Glomerular visceral epithelial cell (primary cell): ENCODE data around the gene NEDD4L.
"Not testable (repeated sequence)": the region's sequence is repeated elsewhere in the genome, so short reads cannot be mapped to it uniquely, and the experiment has no call there.

Experiments used
- DNase-seq: peaks from one replicate; pipeline ENCODE4 v3.0.0-alpha.2; 2016; ENCODE audit errors: extremely low spot score

NEDD4L gene

DNA sequence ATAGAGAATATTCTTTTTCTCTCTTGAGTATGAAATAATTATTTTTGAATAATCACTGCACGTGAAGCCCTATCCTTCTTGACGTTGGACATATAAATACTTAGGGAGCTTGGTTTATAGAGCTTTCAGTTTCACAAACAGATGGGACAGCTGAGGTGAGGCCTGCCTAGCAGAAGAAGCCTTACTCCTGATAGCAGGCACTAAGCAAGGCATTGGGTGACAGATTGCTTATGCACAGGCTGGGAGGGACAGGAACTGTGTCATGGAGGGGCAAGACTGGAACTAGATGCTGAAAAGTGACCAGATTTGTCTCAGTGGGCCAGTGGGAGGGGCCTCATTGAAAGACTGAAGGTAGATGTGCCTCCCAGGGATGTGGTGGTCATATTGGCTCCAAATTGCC is 220.8 kb downstream of the NEDD4L start:
- no peak for DNase-seq

DNA sequence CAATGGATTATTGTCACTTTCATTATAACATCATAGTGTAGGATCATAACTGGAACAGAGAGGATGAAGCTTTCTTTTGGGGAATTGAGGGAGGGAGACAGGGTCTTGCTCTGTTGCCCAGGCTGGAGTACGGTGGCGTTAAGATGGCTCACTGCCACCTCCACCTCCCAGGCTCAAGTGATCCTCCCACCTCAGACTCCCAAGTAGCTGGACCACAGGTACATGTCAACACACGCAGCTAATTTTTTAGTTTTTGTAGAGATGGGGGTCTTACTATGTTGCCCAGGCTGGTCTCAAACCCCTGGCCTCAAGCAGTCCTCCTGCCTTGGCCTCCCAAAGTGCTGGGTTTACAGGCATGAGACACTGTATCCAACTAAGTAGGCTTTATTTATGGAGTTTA is 221.5 kb downstream of the NEDD4L start:
- not testable (repeated sequence) for DNase-seq

DNA sequence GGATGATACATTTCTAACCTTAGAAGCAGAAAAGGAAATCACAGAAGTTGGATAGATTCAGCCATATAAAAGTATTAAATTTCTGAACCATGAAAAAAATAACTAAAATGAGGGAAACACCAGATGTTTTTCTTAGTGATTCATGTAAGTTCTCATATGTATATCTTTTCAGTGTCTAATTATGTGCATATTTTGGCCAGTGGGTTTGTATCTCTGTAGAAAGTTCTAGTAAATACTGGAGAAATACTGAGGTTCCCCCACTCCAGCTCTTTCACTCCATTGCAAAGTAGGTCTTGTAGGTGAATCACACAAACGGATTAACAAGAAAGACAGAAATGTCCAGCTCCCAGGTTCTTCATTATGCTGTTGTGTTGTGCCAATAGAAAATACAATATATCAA is 222.3 kb downstream of the NEDD4L start:
- no peak for DNase-seq

DNA sequence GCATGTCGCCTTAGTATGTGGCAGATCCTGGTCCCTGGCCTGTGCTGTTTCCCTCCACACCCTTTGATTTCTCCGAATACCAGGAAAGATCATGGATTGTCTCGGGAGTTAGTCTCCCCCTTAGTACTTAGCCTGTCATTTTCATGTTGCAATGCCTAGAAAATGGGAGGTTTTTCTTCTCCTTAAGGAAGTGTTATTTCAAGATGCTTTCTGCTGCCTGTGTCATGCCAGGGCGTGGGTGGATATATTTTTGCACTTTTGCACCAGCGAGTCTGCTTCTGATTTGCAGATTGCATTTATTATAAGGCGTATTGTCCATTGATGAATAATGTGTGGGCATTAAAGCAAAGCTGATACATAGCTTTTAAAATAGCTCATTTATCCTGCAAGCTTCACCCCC is 223.5 kb downstream of the NEDD4L start:
- no peak for DNase-seq

DNA sequence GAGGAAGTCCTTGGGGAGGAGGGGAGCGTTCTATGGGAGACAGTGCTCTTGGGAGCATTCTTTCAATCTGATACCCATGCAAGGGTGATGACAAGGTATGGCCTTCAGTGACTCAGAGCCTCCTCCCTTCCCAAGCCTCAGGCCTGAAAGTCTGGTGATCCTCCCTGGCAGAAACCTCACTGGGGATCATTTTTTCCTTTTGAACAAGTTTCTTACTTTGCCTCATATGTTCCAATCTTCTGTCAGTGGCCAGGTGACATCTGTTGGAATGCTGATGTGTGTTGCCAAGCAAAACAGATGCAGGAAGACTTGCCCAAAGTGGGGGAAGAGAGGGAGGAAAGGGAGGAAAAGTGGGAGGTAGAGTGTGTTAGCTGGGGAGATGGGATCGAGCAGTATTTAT is 224.8 kb downstream of the NEDD4L start:
- peak; percentile 73 for DNase-seq

DNA sequence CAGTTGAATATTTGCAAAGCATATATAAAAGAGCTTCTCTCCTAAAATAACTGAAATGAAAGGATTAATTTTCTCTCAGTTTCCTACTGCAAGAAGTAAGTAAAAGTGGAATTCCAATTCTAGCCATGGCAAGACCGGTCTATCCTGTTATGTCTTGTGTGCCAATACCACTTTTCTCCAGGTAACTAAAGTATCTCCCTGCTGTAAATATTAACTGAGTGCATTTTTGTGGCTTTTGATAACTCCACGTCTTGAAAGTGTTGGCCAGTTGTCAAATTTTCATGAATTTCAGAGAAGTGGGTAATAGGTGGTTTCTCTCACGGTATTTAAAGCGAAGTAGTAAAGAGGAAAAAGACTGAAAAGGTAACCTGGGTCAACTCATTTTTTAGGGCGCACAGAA is 225.9 kb downstream of the NEDD4L start:
- peak; percentile 74 for DNase-seq

DNA sequence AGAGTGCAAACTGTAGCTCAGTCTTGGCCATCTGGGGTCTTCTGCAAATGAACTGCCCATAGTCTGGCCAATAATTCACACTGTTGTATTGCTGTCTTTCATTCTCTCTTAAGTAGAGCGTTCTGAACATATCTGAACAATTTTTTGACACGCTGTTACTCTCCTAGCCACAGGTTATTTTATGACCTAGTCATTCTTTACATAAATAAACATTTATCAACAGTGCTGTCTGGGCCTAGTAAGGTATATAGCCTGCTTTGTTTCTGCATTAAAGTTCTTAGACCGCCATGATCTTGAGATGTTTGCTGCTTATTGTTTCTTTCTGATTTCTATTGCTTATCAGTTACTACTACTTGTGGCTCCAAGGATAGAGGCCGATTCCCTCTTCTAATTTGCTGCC is 226.4 kb downstream of the NEDD4L start:
- no peak for DNase-seq

DNA sequence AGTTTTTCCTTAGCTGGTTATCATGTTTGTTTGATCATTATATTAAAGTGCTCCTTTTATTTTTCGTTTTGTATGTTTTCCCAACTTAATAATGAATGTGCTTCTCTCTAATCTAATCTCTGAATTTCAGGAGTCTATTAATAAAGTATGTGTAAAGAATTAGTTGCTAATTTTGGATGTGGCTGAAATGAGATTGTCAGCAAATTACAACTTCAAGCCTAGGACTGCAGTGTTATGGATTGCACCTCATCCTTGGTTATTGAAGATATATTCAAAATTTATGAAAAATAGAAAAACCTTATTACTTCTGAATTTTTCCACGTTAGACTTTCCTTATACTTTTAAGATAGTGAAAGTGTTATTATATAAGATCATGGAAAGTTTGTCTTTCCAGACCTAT is 227.7 kb downstream of the NEDD4L start:
- DNase-seq, result no peak

DNA sequence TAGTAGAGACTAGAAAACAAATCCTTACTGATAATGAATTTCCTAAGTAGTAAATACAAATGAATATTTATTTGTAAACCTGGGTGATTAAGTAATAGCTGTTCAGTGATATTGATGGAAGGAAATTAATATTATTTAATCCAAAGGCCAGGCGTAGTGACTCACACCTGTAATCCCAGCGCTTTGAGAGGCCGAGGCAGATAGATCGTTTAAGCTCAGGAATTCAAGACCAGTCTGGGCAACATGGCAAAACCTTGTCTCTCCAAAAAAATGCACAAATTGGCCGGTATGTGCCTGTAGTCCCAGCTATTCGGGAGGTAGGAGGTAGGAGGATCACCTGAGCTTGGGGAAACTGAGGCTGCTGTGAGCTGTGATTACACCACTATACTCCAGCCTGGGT is 228.2 kb downstream of the NEDD4L start:
- DNase-seq, result no peak

DNA sequence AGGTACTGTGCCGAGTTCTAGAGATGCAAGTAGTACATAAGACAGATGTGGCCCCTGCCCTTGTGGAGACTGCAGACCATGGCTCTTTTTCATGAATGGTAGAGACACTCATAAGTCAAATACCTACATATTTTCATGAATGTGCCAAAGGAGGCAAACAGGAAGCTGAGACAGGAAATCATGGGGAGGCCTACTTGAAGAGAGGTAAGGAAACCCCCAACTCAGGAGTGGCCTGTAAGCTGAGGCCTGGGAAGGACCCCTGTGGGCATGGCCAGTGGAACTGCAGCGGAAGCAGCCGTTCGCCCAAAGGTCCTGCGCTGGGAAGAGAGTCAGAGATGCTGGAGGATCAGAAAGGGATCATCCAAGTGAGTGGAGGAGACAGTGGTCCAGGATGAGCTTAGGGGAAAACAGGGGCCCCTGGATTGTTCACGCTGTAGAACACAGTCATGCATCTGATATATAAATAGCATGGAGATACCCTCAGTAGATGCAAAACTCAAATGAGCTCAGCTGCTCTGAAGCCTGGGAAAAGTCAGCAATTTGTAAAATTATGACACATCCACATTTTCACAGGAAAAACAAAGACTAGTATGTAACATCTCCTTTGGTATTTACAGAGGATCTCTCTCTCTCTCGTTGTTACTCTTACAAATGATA is 228.9 kb downstream of the NEDD4L start:
- DNase-seq, result no peak

DNA sequence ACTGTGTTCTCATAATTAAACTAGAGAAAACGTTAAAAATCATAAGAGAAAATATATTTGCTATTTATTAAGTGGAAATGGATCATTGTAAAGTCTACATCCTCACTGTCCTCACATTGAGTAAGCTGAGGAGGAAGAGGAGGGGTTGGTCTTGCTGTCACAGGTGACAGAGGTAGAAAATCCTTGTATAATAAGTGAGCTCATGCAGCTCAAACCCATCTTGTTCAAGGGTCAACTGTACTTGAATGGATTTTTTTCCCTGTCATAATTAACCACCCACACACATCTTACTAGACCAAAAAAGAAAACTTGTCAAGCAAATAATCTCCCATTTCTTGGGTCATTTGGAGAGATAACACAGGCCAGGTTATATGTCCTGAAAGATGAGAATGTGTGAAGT is 231.2 kb downstream of the NEDD4L start:
- DNase-seq, result no peak

DNA sequence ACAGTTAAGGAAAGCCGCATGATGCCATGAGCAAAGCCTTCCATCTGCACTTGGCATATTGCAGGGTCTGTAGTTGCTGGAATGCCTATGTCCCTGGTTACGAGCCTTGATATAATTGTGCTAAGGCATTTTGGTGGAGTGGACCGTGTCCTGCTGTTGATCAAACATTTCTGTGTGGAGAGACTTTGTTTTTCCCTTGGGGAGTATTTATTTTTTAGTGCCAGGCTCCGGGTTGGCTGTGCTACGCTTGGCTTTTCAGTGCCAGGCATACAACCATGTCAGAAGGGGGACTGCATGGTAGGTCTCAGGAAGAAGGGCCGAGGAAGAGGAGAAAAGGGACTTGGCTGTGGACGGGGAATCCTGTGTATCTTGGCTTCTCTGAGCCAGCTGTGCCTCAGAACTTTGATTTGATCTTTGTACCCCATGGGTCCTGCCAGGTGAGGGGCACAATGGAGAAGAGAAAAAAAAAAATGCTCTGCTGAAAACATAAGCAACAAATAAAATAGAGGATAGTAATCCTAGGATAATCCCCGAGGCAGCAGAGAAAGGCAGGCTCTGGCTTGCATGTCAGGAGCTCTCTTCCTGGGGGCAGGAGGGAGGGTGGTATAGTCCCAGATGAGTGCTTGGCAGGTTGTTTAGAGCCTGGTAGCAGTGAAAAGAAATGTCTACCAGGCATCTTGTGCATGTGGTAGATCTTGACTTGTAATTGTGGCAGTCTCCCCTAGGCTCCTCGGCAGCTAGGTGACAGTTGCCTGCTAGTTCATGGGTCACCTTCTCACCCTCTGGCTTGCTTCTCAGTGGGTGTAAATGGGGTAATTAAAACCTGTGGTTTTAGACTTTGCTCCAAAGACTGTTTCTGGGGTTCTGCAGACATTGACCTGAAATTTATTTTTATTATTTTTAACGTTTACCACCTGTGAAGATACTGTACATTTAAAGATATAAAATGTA is 233.0 kb downstream of the NEDD4L start:
- no peak for DNase-seq

DNA sequence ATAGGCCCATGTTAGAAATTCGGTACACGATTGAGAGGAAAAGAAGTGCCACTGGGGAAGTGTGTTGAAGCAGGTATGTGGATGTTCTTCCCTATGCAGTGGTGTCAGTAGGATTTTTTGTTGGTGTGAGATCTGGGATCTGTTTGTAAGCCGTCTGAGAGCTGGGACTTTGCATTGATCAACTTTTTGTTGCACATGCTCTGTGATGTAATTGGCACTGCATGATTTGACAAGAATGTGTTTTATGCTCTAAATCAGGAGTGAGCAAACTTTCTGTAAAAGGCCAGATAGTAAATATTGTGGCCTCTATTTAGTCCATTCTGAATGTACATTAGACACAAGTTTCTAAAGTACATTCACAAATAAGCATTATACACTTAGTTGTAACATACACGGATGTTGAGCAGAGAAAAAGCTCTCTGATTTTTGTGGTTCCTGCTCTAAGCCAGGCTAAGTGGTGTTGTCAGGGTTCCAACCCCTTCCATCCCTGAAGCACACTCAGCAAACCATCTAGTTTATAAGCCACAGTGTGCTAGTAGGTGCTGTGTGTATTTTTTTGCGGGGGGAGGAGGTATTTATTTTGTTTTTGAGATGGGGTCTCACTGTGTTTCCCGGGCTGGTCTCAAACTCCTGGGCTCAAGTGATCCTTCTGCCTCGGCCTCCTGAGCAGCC is 235.6 kb downstream of the NEDD4L start:
- DNase-seq, result no peak

DNA sequence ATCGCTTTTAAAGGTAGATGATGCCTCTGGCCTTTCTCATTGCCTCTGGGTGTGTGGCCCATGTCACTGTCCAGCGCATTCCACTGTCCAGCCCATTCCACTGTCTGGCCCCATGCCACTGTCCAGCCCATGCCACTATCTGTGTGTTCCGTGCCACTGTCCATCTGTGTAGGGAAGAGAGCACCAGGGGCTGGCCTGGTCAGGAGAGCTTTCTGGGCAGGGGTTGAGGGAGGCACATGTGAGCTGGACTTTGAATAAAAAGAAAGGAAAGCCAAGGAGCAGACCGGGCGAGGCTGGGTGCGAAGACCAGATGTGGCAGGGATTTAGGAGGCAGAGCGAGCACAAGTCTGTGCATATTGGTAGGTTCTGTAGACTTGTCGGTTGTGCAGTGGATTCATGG is 236.2 kb downstream of the NEDD4L start:
- DNase-seq, result no peak

DNA sequence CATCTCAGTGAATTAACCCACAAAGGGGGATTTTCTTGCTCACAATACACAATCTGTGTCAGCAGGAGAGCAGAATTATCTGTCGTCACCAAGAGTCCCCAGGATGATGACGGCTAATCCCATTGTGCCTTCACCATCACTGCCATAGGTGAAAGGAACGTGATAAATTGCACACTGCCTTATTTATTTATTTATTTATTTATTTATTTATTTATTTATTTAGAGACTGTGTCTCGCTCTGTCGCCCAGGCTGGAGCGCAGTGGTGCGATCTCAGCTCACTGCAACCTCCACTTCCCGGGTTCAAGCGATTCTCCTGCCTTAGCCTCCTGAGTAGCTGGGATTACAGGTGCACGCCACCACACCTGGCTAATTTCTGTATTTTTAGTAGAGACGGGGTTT is 238.8 kb downstream of the NEDD4L start:
- DNase-seq, result not testable (repeated sequence)

DNA sequence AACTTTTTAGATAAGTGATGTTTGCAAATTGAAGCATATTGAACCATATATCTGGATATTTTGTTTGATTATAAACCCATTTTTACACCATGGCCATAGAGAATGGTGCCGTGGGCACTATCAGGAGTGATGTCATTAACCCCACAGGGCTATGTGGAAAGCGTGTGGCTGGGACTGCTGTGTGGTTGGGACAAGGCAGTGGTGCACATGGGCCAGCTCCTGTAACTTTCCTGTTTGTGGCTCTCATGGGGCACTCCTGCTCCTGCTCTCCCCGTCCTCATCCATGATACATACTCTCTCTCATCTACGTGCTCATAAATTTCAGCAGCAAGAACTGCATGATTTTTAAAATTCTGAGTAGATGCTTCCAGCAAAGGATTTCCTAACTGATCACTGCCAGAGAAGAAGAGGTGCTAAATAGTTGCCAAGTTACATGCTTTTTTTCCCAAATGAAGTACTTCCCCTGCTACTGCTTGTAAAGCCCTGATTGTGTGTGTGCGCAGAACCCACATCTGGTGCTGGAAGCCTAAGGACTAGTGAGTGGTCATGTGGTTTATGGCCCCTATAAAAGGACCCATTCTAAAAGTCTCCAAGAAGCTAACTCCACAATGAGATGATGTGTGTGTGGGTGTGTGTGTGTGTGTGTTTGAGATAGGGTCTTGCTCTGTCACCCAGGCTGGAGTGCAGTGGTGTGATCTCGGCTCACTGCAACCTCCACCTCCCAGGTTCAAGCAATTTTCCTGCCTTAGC is 240.8 kb downstream of the NEDD4L start:
- DNase-seq, result no peak

DNA sequence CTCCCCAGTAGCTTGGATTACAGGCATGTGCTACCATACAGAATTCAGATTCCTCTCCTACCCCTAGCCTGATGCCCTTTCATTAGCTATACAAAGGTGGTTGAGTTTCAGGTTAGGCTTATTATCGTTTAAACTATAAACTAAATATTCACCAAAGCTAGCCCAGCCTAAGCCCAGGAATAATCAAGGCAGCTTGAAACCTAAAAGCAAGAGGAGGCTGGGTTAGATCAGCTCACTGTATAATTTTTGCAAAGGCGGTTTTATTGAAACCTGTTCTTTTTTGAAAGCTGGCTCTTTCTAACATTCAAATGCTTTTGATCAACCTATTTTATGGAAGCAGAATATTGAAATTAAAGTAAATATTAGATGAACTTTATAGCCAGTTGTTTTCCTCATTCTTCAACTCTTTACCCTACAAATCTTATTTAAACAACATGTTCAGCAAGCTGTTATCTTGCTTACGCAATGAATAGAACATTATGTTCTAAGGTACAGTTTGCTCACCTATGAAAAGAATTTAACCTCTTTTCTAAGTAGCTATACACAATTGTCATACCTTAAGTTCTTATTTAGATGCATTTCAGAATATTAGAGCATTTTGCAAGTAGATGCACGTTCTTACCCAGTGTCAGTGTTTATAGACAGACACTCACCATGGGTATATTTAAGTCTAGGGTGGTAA is 241.6 kb downstream of the NEDD4L start:
- no peak for DNase-seq

DNA sequence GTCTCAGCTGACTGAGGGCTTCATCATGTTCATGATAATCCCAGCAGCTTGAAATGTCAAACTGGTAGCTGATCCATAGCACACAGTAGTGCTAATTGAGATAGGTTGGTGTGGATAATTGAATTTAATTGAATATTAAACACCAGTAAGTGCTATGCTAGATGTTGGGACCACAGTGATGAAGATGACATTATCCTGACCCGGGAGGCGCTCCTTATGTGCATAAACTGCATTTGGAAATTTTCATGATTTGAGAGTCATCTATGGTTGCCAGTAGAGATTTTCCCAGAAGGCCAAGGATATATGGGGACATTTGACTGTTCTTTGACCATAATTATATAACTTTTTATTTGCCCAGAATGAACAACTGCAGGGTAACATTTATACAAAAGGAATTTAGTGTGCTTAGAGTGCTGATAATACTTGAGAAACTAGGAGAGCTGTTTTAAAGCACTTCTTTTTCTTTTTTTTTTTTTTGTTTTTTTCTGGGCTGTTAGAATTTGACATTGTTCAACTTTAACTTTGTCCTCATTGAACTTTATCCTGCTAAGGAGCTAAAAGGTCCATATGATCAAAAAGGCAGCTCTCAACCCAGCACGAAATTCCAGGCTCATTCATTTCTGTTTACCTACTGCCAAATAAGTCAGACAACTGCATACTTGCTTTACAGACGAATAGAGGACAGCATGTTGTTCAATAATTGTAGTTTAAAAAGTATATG is 242.8 kb downstream of the NEDD4L start:
- no peak for DNase-seq

DNA sequence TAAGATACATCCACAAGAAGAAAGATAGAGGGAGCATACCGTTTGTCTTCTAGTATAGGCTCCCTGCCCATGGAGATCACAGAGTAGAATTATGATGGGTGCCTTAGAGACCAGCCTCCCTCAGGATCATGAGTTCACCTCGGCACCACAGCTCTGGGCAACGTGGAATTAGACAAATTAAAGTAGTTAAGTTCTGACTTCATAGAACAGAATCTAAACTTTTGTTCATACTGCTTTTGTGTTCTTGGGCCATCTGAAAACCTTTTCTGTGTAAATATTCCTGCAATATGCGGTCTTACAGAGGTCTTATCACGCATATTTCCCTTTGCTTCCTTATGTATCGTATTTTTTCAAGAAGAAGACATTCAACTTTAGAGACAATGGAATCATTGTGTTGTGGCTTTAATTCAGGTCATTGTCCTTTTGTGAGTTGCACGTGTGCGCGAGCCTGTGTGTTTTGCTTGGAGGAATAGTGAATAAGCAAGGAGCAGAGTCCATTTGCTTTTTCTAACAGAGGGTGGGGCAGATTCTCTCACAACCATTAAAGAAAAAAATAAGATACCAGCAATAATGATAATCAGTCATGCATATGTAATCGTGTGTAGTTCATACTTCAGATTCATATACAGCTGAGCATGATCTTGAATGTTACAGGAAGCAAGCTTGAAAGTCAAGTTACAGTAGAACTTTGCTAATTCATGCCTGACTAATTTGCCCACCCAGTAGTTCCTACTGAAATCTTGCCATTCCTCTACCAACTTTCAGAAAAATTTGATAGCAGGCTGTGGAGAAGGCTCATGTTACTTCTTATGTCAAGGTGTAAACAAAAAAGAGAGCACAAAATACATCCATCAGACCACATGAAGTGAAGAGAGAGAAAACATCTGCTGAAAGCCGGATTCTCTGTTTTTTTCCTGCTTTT is 243.6 kb downstream of the NEDD4L start:
- peak; percentile 20 for DNase-seq
